ENCODE data around the gene ZNF577.

- no peak for TF ChIP-seq CTCF (conservative IDR thresholded peaks at IDR 0.05)
- no peak for TF ChIP-seq ZFX (IDR thresholded peaks at IDR 0.05)
Measured at GRCh38 chr19:51822325-51822724, 65.4 kb downstream of the ZNF577 start.
